Stimulated activated CD4-positive, alpha-beta T cell treated with anti-CD3 and anti-CD28 coated beads, Interleukin-12 subunit alpha, Interleukin-12 subunit beta, amount 100 ng/mL, for 4 hours (primary cell): Measurements from ENCODE around the gene ARHGEF19.
"Not testable (repeated sequence)": the region's sequence is repeated elsewhere in the genome, so short reads cannot be mapped to it uniquely, and the experiment has no call there.

ENCODE experiments used
- DNase-seq: peaks from one replicate; pipeline ENCODE4 v3.0.0-alpha.2; 2020

ARHGEF19 gene

GRCh38 chr1:16202281-16203210 lies 9.9 kb downstream of the ARHGEF19 start:
- DNase-seq: no peak

- DNase-seq: no peak
Measured at GRCh38 chr1:16199700-16200099, 12.8 kb downstream of the ARHGEF19 start.

- no peak for DNase-seq
Measured at GRCh38 chr1:16199157-16199501, 13.3 kb downstream of the ARHGEF19 start.

- no peak for DNase-seq
Measured at GRCh38 chr1:16198444-16199156, 13.9 kb downstream of the ARHGEF19 start.

GRCh38 chr1:16196874-16197273 lies 15.6 kb downstream of the ARHGEF19 start:
- no peak for DNase-seq

- DNase-seq: not testable (repeated sequence)
Measured at GRCh38 chr1:16196139-16196538, 16.3 kb downstream of the ARHGEF19 start.

- DNase-seq: no peak
Measured at GRCh38 chr1:16195518-16195905, 16.9 kb downstream of the ARHGEF19 start.

GRCh38 chr1:16191916-16192546 lies 20.4 kb downstream of the ARHGEF19 start:
- no peak for DNase-seq

GRCh38 chr1:16191309-16191708 lies 21.1 kb downstream of the ARHGEF19 start:
- no peak for DNase-seq

- DNase-seq: no peak
Measured at GRCh38 chr1:16189921-16190621, 22.4 kb downstream of the ARHGEF19 start.

- DNase-seq: no peak
Measured at GRCh38 chr1:16189003-16189402, 23.4 kb downstream of the ARHGEF19 start.

GRCh38 chr1:16187748-16188401 lies 24.6 kb downstream of the ARHGEF19 start:
- DNase-seq: peak; percentile 78

- DNase-seq: no peak
Measured at GRCh38 chr1:16186655-16187235, 25.7 kb downstream of the ARHGEF19 start.

- DNase-seq: no peak
Measured at GRCh38 chr1:16184557-16185303, 27.7 kb downstream of the ARHGEF19 start.

GRCh38 chr1:16183765-16184556 lies 28.5 kb downstream of the ARHGEF19 start:
- no peak for DNase-seq

GRCh38 chr1:16183179-16183578 lies 29.3 kb downstream of the ARHGEF19 start:
- DNase-seq: no peak

GRCh38 chr1:16181887-16182719 lies 30.3 kb downstream of the ARHGEF19 start:
- DNase-seq: no peak

GRCh38 chr1:16180291-16180824 lies 32.1 kb downstream of the ARHGEF19 start:
- DNase-seq: no peak
